GM19328 (cell line): ENCODE measurements around the gene GPR52.
"Not testable (repeated sequence)": the region's sequence is repeated elsewhere in the genome, so short reads cannot be mapped to it uniquely, and the experiment has no call there.

ENCODE experiments used
- ATAC-seq: cut with Tn5 transposase; IDR thresholded peaks from one replicate; pipeline ENCODE4 v1.9.1; 2021; ENCODE audit warnings: mild to moderate bottlenecking, moderate library complexity; ENCODE audit not compliant: unreplicated experiment

Gene GPR52, protein sequence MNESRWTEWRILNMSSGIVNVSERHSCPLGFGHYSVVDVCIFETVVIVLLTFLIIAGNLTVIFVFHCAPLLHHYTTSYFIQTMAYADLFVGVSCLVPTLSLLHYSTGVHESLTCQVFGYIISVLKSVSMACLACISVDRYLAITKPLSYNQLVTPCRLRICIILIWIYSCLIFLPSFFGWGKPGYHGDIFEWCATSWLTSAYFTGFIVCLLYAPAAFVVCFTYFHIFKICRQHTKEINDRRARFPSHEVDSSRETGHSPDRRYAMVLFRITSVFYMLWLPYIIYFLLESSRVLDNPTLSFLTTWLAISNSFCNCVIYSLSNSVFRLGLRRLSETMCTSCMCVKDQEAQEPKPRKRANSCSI

DNA sequence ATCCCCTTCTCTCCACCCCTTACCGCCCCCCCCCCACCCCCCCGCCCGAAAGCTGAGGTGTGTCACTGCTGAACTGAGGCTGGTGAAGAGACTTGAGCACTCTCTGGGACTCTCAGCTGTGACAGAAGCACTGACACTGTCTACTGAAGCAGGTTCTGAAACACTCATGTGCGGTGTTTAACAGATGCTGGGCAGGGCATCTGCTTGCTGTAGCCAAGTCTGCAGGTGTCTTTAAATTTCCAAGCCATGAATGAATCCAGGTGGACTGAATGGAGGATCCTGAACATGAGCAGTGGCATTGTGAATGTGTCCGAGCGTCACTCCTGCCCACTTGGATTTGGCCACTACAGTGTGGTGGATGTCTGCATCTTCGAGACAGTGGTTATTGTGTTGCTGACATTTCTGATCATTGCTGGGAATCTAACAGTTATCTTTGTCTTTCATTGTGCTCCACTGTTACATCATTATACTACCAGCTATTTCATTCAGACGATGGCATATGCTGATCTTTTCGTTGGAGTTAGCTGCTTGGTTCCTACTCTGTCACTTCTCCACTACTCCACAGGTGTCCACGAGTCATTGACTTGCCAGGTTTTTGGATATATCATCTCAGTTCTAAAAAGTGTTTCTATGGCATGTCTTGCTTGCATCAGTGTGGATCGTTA, at the start of gene GPR52:
GPR52 (plus strand) TSS at position 99 of the 665 bp plus-strand sequence; CDS start at position 247, 148 bp downstream.
- ATAC-seq = no peak

DNA sequence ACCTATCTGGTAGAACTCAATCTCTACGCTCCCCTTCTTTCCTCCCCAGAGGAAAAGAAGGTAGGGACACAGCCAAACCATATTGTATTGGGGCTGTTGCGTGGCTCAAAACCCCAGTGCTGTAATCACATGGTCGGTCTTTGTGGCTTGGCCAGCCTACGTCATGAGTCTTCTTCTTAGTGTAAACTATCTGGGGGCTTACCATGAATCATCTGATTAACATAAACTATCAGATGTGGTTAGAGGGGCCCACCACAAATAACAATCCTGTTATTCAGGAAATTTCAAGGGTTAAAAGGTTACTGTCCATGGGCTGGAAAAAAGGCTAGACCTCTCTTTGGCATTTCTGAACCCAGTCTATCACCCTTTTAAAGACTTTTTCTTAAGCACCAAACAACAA, 49.5 kb upstream of the GPR52 start:
- ATAC-seq = no peak

DNA sequence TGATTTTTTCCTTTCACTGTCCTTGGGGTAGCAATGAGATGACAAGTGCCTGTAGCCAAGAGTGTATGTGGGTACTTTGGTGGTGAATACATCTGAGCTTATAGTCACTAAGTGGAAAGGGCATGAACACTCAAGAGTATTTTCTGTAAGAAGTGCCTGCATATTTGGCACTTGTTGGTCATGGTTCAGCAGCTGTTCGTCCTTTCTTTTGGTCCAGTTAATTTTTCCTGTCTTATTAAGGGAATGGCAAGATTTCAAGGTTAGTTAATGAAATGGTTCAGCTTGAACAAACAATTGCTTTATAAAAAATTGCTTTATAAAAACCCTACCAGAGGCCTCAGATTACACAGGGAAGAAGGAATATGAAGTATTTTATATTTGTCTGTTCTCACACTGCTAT, 48.6 kb upstream of the GPR52 start:
- no peak for ATAC-seq

DNA sequence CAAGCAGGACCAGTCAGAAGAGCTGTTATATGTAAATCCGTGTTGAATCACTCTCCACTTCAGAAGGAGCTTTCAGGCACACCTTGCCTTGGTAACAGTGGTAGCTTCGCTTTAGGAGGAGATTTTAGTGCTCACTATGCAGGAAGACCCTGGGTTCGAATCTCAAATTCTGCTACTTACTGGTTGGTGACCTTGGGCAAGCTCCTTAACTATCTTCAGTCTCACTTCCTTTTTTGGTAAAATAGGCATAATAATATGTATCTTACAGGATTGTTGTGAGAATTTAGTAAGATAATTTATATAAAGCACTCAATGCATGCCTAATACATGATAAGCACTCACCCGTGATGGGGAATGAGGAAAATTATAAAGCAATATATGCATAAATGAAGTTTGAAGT, 46.7 kb upstream of the GPR52 start:
- no peak for ATAC-seq

DNA sequence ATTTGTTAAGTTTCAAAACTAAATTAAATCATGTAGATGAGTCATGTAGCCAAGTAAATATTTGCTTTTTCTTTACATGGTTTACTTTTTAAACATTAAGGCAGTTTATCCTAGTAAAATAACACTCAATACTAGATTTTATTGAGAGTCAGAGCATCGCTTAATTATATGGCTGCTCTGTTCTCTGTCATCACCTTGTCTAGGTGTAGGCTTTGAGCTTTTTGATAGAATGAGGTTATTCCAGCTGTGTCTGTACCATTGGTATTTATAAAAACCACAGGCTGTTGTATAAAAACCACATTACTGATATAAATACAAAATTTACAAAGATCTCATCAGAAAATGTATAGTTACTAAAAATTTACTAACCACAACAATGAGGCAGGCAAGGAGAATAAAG, 42.5 kb upstream of the GPR52 start:
- ATAC-seq = no peak

DNA sequence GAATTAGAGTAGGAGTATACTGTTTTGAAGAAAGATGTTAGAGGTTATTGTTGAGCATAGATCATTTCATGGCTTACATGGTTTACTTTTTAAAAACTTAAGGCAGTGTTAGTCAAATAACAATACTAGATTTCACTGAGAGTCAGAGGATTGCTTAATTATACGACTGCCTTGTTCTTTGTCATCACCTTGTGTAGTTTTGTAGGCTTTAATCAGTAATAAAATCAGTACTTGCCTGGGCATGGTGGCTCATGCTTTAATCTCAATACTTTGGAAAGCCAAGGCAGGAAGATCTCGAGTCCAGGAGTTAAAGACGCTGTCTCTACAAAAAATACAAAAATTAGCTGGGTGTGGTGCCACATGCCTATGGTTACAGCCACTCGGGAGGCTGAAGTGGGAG, 41.3 kb upstream of the GPR52 start:
- ATAC-seq = no peak

DNA sequence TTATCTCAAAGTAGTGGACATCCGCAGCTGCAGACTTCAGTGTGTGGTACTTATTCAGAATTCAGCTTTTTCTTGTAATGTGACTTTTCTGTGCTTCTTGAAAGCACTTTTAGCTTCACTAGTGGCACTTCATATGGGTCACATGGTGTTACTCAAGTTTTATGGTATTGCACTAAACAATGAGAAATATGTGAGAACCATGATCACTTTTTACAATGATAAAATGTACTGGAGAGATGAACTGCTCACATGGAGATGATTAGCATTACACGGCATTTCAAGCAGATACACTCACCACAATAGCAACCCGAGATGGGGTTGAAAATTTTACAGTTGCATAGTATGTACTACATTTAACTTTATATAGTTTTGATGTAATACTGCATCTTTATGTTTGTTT, 40.1 kb upstream of the GPR52 start:
- ATAC-seq = no peak

DNA sequence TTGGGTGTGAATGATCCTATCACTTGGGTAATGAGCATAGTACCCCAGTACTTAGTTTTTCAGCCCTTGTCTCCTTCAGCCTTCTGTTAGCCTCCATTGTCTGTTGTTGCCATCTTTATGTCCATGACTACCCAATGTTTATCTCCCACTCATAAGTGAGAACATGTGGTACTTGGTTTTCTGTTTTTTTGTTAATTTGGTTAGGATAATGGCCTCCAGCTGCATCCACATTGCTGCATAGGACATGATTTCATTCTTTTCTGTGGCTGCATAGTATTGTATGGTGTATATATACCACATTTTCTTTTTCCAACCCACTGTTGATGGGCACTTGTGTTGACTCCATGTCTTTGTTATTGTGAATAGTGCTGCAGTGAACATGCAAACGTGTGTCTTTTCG, 39.6 kb upstream of the GPR52 start:
- no peak for ATAC-seq

DNA sequence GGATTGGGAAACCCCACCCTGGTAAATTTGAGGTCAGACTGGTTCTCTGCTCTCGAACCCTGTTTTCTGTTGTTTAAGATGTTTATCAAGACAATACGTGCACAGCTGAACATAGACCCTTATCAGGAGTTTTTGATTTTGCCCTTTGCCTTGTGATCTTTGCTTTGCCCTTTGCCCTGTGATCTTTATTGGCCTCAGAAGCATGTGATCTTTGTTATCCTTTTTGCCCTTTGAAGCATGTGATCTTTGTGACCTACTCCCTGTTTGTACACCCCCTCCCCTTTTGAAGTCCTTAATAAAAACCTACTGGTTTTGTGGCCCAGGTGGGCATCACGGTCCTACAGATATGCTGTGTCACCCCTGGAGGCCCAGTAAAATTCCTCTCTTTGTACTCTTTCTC, 38.0 kb upstream of the GPR52 start:
- ATAC-seq = not testable (repeated sequence)

DNA sequence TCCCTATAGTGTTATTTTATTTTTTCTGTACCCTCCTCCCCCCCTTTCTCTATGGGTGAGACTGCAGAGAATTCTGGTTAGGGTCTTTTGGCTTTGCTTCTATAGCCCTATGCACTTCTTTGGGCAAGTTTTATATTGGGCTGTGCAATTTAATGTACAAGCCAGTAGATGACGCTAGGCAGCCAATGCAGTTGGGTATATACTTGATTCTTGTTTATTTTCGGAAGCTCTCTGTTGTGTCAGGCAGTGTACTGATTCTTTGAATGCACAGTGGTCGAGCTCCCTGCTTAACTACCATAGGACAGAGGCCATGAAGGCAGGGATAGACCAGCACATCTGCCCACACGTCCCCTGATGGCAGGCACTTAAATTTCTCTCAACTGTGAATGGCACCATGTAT, 34.1 kb upstream of the GPR52 start:
- ATAC-seq = no peak

DNA sequence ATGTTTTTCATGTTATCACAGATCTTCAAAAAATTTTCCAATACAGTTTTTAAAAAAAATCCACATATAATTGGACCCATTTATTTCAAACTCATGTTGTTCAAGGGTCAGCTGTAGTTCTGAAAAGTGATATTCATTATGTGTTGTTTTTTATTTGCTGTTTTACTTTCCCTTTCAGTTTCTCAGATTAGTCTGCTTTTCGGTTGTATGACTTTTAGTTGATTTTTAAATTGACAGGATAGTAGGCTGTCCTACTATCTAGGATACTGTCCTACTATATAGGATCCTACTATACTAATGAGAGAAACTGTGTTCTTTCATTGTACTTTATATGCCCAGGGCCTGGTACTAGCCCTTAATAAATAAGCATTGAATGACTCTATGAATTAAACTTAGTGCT, 33.6 kb upstream of the GPR52 start:
- no peak for ATAC-seq

DNA sequence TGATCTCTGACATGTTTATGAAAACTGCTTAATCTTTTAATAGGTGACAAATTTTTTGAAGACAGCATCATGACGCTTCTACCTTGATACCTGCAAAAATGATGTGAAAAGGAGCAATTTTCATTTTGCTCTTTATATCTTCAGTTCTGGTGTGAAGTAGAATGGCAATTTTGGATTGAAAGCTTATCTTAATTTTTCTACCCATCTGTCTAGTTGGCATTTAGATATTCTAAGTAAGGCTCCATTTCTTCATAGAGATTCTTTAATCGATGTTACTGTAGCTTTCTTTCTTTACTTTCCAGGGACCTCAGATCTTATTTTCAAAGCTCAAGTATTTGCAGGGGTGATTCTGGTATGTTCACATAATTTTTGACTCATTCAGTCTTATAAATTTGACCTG, 32.3 kb upstream of the GPR52 start:
- ATAC-seq = no peak

DNA sequence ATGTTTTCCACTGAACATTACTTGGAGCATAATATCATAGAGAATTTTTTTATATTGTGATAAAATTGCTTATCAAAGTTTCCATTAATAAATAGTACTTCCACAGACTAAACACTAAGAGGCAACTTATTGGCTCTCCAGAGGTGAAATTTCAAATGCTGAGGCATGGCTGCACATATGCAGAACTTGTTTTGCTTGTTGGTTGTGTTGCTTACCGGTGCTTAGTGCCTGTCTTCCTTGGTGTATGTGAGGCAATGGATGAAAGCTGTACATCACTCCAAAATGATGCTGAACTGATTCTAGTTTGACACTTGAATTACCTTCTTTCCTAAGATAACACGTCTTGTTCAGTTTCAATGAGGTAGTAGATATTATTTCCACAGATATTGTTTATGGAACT, 29.8 kb upstream of the GPR52 start:
- ATAC-seq = no peak

DNA sequence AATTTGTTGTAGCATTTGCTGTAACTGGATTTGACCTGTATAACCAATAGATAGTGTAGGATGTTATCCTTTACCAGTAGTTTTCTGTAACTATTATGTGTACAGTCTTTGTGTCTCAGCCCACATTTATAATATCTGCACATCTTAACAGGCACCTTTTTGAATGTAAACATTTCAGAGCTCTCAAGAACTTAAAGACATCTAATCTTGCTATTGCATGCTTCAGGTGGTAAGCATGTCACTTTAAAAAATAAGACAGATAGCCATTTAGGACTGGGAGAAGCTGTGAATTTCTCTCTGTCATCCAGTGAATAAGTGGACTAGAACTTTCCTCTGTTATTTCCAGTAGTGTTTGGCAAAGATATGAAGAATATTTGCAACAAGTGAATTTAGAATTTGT, 22.6 kb upstream of the GPR52 start:
- no peak for ATAC-seq

DNA sequence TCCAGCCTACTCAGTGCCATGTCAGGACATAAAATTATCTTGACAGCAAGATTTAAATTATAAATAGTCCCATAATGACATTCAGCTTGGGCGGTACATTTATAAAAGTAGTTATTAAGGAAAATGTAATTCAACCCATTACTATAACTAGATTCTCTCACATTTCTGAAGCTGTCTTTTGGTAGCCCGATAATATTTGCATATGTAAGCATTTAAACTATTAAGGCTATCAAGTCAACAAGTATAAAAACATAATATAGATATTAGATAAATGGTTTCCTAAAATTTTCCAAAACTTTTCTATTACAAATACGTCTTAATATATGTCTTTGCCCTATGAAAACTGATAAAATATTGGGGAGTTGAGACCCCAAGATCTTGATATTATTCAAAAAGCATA, 21.6 kb upstream of the GPR52 start:
- no peak for ATAC-seq

DNA sequence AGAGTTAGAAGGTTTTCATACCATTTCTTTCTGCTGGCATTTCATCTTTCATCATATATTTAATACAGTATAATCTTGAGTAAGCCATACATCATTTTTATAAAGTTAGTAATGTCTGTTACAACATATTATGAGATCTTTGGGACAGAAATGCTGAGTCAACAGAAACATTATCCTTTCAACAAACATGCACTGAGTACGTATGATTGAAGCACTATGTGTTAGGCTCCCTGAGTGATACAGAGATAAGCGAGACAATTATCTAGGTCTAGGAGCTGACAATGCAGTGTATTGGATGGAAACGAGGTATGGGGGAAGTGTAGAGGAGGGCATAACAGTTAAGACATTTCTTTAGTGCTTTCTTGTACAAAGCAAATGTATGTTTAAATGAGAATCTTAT, 19.7 kb upstream of the GPR52 start:
- ATAC-seq = no peak

DNA sequence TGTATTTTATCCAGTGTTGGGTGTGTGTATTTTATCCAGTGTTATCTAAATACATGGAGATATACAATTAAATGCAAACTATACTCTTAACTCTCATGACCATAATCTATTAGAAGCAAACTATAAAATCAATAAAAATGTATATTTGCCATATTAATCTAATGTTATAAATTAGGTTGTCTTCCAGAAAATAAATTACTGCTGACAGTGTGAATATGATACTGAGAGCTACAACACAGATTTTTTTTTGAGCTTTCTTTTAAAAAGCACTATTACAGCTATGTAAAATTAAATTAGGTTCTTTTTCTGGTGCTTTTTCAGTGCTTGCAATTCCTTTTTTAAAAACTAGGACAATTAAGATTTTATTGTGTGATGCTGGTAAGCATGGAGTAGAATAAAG, 19.0 kb upstream of the GPR52 start:
- ATAC-seq = no peak

DNA sequence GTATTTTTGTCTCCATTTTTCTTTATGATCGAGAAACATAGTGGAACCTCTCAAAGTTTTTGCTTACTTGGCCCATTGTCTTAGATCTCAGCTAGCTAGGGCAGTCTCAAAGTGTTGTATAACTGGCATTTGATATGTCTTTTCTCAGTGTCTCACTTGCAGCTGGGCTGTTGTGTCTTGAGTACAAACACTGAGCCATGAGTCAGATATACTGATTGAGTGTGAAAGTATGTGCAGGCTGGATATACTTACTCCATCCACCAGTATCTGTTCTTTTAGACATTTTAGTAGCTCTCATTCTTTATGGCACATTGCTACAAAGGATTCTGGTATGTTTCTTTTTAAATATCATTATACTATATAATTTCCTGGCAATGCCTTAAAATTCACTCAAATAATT, 14.3 kb upstream of the GPR52 start:
- no peak for ATAC-seq

DNA sequence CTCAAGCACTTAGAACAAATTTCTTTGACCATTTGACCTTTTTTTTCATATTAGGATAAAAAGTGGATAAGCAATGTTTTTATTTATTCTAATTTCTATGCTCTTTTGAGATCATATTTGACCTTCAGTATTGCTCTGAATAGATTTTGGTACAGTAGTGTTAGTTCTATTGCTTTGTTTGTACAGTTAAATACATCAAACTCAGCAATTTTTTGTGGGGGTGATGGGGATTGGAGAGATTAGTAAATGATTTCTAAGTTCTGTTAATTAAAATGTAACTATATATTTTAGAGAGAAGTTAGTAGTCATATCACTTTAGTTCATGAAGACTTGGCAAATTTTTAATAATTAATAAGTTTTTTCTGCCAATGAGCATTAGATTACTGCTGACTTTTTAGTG, 2.4 kb upstream of the GPR52 start:
- no peak for ATAC-seq

DNA sequence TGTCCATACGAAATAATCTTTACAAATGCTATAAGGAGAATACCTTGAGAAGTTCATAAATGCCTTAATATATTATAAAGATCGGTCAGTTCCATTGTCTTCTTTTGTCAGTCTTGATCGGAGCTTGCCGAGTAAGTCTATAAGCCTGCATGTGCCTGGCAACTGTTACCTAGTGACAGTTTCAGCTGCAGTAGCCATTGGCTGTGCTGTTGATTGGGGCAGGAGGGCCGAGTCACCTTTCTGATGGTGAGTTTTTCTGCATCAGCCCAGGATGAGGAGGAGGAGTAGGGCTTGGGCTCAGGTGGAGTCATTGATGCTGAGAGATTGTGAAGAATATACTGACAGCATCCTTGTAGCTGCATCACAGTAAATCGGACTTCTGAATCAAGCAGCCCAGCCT, 1.9 kb upstream of the GPR52 start:
- ATAC-seq = no peak

DNA sequence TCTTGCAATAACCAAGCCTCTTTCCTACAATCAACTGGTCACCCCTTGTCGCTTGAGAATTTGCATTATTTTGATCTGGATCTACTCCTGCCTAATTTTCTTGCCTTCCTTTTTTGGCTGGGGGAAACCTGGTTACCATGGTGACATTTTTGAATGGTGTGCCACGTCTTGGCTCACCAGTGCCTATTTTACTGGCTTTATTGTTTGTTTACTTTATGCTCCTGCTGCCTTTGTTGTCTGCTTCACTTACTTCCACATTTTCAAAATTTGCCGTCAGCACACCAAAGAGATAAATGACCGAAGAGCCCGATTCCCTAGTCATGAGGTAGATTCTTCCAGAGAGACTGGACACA, 743 bp downstream of the GPR52 start:
- no peak for ATAC-seq

DNA sequence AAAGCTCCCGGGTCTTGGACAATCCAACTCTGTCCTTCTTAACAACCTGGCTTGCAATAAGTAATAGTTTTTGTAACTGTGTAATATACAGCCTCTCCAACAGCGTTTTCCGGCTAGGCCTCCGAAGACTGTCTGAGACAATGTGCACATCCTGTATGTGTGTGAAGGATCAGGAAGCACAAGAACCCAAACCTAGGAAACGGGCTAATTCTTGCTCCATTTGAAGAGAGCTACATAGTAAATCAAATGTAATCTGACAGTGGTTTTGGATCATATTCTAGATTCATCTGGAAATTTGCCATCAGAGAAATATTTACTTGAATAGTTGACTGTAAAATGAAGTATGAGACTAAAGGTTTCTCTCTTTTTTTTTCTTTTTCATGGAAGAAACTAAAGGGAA, 1.2 kb downstream of the GPR52 start:
- no peak for ATAC-seq

DNA sequence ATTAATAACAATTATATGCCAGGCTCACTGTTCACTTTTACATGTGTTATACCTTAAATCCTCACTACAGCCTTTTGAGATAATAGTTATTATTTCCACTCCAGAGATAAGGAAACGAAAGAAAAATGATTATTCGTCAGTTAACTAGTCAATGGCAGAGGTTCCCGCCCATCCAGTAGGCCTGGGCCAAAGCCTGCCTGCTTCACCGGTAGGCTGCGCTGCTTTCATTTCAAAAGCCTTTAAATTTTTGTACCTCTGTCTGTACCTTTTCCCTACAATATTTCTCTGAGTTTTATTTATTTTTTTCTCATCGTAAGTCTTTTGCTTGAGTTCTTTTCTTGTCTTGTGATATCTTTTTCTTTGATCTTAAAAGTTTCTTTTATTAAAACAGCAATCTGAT, 3.6 kb downstream of the GPR52 start:
- ATAC-seq = no peak
